Measurements from ENCODE around the gene RHOV. TPM values are rescaled to one million over a fixed set of nuclear protein-coding genes. Genes with fewer than 3 reads are reported as not detected.
"Not testable (repeated sequence)": the region's sequence is repeated elsewhere in the genome, so short reads cannot be mapped to it uniquely, and the experiment has no call there.

The RHOV gene
- total RNA-seq, 3 donors from 2014 or later = 1.6 to 6.2 (median 3.5) TPM

GRCh38 chr15:40871749-40872617, 2.1 kb downstream of the RHOV start:
- ATAC-seq (peak; percentile 79), DNase-seq (peak; percentile 82 to 85 (median 85))
- TF ChIP-seq, protein P1, sequence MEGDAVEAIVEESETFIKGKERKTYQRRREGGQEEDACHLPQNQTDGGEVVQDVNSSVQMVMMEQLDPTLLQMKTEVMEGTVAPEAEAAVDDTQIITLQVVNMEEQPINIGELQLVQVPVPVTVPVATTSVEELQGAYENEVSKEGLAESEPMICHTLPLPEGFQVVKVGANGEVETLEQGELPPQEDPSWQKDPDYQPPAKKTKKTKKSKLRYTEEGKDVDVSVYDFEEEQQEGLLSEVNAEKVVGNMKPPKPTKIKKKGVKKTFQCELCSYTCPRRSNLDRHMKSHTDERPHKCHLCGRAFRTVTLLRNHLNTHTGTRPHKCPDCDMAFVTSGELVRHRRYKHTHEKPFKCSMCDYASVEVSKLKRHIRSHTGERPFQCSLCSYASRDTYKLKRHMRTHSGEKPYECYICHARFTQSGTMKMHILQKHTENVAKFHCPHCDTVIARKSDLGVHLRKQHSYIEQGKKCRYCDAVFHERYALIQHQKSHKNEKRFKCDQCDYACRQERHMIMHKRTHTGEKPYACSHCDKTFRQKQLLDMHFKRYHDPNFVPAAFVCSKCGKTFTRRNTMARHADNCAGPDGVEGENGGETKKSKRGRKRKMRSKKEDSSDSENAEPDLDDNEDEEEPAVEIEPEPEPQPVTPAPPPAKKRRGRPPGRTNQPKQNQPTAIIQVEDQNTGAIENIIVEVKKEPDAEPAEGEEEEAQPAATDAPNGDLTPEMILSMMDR (IDR thresholded peaks at IDR 0.05) = no peak
- Histone ChIP-seq H3K9me3 (no peaks in the 10 kb centered on the region), H3K4me3 (no peak overlapping the region), H3K4me1 (ENCODE audit: low read depth) (peaks cover 18% of the 10 kb centered on the region), H3K36me3 (ENCODE audit: low read depth) (no peaks in the 10 kb centered on the region)
- intact Hi-C loops (cut with DNase I, micrococcal nuclease) = no loop called here

DNA sequence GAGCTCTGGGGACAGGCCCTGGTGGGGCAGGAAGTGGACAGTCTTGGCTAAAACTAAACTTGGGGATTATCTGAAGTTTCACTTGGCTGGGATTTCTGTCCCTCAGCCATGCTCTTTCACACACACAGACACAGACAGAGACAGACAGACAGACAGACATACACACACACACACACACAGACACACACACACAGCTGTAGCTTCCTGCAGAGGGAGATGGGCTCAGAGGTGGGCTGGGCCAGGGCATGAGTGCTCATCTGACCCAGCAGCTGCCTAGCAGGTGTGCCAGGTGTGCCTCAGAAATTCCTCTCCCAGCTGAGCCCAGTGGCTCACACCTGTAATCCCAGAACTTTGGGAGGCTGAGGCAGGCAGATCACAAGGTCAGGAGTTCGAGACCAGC, 3.3 kb downstream of the RHOV start:
- intact Hi-C loops (cut with DNase I, micrococcal nuclease) = no loop called here
- H3K4me3 ChIP-seq = no peak overlapping the region

GRCh38 chr15:40869686-40870085, 4.3 kb downstream of the RHOV start:
- TF ChIP-seq, protein P1 (IDR thresholded peaks at IDR 0.05) = no peak
- Histone ChIP-seq H3K4me1 (ENCODE audit: low read depth) (peaks cover 18% of the 10 kb centered on the region), H3K36me3 (ENCODE audit: low read depth) (no peaks in the 10 kb centered on the region), H3K9me3 (no peaks in the 10 kb centered on the region), H3K4me3 (no peak overlapping the region)
- intact Hi-C loops (cut with DNase I, micrococcal nuclease) = no loop called here
- DNase-seq (no peak), ATAC-seq (no peak)

More for the DNA sequence above, 3.3 kb downstream of the RHOV start:
- H3K9me3 ChIP-seq = no peaks in the 10 kb centered on the region
- H3K4me1 ChIP-seq (ENCODE audit: low read depth) = peaks cover 18% of the 10 kb centered on the region
- TF ChIP-seq, protein P1 (IDR thresholded peaks at IDR 0.05) = no peak
- H3K36me3 ChIP-seq (ENCODE audit: low read depth) = no peaks in the 10 kb centered on the region
- DNase-seq (no peak), ATAC-seq (no peak)

- H3K36me3 ChIP-seq (ENCODE audit: low read depth) = no peaks in the 10 kb centered on the region
- peaks cover 1% of the 10 kb centered on the region for H3K4me1 ChIP-seq (ENCODE audit: low read depth)
- TF ChIP-seq, protein P1 (IDR thresholded peaks at IDR 0.05) = no peak
- ATAC-seq (no peak), DNase-seq (no peak)
- intact Hi-C loops (cut with DNase I, micrococcal nuclease) = no loop called here
- no peak overlapping the region for H3K4me3 ChIP-seq
- H3K9me3 ChIP-seq = no peaks in the 10 kb centered on the region
Measured at GRCh38 chr15:40867199-40867598, 6.8 kb downstream of the RHOV start.

DNA sequence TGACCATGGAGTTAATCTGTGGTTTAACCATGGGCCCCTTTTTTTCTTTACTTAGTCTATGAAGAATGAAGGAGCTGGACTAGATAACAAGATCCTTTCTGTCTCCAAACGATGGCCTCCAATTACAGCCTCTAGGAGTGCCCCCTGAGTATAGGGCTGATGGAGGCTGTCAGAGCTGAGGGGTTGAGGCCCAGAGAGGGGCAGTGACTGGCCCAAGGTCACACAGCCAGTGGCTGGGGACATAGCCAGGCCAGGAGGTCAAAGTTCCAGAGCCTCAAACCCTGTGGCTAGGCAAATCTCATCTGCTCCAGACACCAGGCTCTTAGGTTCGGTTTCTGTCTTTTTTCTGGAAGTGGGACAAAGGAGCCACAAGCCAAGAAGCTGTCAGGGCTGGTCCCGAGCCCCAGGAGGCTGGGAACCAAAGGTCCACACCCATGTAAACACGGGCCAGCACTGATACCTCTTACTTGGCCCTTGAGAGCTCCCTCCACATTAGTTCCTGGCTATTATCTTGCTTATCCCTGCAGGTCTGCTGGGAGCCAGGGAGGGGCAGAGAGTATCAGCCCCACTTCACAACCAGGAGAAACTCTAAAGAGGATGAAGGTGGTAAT, 10.3 kb downstream of the RHOV start:
- peak; percentile 37 for ATAC-seq
- H3K9me3 ChIP-seq = no peaks in the 10 kb centered on the region
- H3K36me3 ChIP-seq (ENCODE audit: low read depth) = no peaks in the 10 kb centered on the region
- TF ChIP-seq, protein P1 (IDR thresholded peaks at IDR 0.05) = no peak
- intact Hi-C loops (cut with DNase I, micrococcal nuclease) = no loop called here
- no peak overlapping the region for H3K4me3 ChIP-seq
- H3K4me1 ChIP-seq (ENCODE audit: low read depth) = peaks cover 6% of the 10 kb centered on the region
- peak in 2 of 3 donors; percentile 35 to 40 for DNase-seq

- H3K4me3 ChIP-seq; ATAC-seq; H3K36me3 ChIP-seq (ENCODE audit: low read depth); DNase-seq; H3K9me3 ChIP-seq; intact Hi-C loops (cut with DNase I, micrococcal nuclease): not testable (repeated sequence)
- H3K4me1 ChIP-seq (ENCODE audit: low read depth) = peaks cover 25% of the 10 kb centered on the region
Measured at GRCh38 chr15:40861147-40861546, 12.9 kb downstream of the RHOV start.
